ELF-1 (cell line): Measurements from ENCODE around the gene LRRC3B.

Experiments used
- DNase-seq: peaks from one replicate; pipeline ENCODE4 v3.0.0-alpha.2; 2016; ENCODE audit warnings: low read depth, low spot score

Gene LRRC3B

DNA sequence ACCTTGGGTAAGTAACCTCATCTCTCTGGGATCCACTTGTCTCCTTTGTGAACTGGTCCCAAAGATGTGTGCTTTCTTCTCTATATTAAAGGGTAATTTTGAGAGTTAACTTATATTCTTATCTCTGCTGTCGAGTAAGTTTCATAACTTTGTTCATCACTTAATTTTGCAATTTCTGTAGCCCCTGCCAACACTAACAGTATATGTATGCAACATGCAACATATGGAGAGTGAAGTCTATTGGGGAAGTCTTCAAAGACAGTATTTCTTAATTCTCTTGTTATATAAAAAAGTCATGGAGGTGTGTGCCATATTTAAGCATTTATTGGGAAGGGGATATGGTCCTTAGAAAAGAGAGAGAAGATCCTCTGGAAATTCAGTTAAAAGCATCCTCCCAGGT is 85.9 kb downstream of the LRRC3B start:
- DNase-seq = no peak

- peak; percentile 9 for DNase-seq
Measured at GRCh38 chr3:26712211-26713026, 89.8 kb downstream of the LRRC3B start.

GRCh38 chr3:26713091-26713490 is 90.5 kb downstream of the LRRC3B start:
- no peak for DNase-seq

GRCh38 chr3:26714485-26714884 is 91.9 kb downstream of the LRRC3B start:
- no peak for DNase-seq

DNA sequence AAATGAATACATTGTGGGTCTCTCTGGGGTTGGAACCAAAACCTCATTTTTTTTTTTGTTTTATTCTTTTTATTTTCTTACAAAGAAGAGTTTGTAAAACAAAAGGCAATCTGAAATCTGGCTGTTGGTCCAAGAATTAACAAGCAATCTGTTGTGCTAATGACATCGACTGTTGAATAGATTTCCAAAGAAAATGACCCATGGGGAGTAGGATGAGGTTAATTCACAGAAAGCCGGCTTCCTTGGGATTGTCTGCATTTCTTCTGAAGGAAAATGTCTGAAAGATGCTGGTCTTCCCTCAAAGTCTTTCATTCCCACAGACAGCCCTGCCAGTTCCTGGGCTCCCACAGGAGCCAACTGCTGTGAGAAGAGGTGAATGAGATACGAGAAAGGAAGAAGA is 92.9 kb downstream of the LRRC3B start:
- no peak for DNase-seq

GRCh38 chr3:26718315-26718714 is 95.7 kb downstream of the LRRC3B start:
- no peak for DNase-seq

- no peak for DNase-seq
Measured at GRCh38 chr3:26719134-26719533, 96.6 kb downstream of the LRRC3B start.

- no peak for DNase-seq
Measured at GRCh38 chr3:26721047-26721446, 98.5 kb downstream of the LRRC3B start.

DNA sequence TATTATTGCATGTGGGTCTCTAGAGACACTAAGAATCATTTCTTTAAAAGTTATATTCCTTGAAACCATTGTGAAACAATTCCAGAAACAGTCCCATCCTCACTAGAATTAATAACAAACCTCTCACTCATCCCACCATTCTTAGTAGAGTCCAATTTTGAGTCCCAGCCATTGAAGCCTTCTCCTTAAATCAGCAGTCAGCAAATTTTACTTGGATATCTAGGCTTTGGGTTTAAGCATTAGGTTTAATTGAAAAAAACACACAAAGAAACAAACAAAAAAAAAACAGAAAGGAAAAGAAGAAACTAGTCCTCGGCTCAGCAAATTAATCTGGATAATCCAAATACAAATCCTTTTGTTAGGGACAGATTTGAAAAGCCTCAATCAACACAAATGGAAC is 109.3 kb downstream of the LRRC3B start:
- no peak for DNase-seq

GRCh38 chr3:26750263-26750662 is 127.7 kb downstream of the LRRC3B start:
- DNase-seq = no peak

GRCh38 chr3:26752466-26752865 is 129.9 kb downstream of the LRRC3B start:
- no peak for DNase-seq

- no peak for DNase-seq
Measured at GRCh38 chr3:26753095-26753494, 130.5 kb downstream of the LRRC3B start.

DNA sequence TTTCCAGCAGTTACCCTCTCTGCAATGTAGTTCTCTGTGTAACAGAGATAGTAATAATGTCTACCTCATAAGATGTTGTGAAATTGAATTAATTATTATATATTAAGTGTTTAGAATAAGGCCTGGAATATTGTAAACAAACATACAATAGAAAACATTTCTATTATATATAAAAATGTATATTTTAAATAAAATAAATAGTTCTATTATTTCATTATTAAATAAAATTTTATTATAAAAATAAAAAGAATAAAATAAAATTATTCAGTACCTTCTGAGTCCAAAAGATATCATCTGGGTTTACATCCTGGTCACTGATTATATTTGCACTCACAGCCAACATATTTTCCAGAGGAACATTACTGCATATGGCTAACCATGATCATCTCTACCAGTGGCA is 135.4 kb downstream of the LRRC3B start:
- DNase-seq = no peak
